ENCODE data around the gene DOCK2. TPM values are rescaled to one million over a fixed set of nuclear protein-coding genes. Genes with fewer than 3 reads are reported as not detected.

Gene DOCK2
- total RNA-seq, 1 experiment from 2014 or later, result 0.26 TPM

DNA sequence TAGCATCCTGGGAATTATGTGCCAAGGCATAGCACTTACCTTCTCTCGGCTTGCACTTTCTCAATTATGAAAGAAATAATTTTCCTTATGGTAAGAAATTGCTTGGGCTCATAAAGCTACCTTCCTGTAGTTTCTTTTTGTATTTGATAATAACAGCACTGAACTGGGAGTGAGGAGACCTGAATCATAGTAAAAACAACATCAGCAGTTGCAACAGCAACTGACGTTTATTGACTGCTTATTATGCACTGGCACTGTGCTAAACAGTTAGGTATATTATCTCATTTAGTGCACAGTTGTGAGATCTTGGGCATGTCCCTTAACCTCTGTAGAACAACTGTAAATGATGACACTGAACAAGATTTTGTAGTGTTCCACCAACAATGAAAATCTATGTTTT, 135.2 kb downstream of the DOCK2 start:
- BruUV-seq (replicated peaks), result no TSS peak
- DNase-seq (no peak), ATAC-seq (no peak)
- POLR2A ChIA-PET (ENCODE audit: unreplicated experiment), result no interaction called here
- H3F3A ChIP-seq (ENCODE audit: low read length, unreplicated experiment), result no peaks in the 10 kb centered on the region
- no peak overlapping the region for H3K27ac ChIP-seq (ENCODE audit: low read length)
- no peaks in the 10 kb centered on the region for H3K36me3 ChIP-seq (ENCODE audit: low read depth, low read length)
- H3K4me1 ChIP-seq (ENCODE audit: insufficient read depth, low read length), result no peaks in the 10 kb centered on the region
- no peak overlapping the region for H2AFZ ChIP-seq (ENCODE audit: low read length)
- no peak overlapping the region for H3K4me3 ChIP-seq (ENCODE audit: low read length)
- no peaks in the 10 kb centered on the region for H3K79me2 ChIP-seq (ENCODE audit: low read length)
- TF ChIP-seq EZH2phosphoT487 (IDR thresholded peaks at IDR 0.05; ENCODE audit: borderline replicate concordance, low read length), result no peak
- TF ChIP-seq, protein P1, sequence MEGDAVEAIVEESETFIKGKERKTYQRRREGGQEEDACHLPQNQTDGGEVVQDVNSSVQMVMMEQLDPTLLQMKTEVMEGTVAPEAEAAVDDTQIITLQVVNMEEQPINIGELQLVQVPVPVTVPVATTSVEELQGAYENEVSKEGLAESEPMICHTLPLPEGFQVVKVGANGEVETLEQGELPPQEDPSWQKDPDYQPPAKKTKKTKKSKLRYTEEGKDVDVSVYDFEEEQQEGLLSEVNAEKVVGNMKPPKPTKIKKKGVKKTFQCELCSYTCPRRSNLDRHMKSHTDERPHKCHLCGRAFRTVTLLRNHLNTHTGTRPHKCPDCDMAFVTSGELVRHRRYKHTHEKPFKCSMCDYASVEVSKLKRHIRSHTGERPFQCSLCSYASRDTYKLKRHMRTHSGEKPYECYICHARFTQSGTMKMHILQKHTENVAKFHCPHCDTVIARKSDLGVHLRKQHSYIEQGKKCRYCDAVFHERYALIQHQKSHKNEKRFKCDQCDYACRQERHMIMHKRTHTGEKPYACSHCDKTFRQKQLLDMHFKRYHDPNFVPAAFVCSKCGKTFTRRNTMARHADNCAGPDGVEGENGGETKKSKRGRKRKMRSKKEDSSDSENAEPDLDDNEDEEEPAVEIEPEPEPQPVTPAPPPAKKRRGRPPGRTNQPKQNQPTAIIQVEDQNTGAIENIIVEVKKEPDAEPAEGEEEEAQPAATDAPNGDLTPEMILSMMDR (conservative IDR thresholded peaks at IDR 0.05; ENCODE audit: low read depth, low read length), result no peak
- TF ChIP-seq EZH2 (IDR thresholded peaks at IDR 0.05; ENCODE audit: low read length, unreplicated experiment), result no peak
- no peaks in the 10 kb centered on the region for H3K9me3 ChIP-seq (ENCODE audit: low read length)
- CTCF ChIA-PET, result no interaction called here
- H3K27me3 ChIP-seq (ENCODE audit: low read length), result no peaks in the 10 kb centered on the region
- H3K4me2 ChIP-seq (ENCODE audit: low read length), result no peak overlapping the region
- H3K9me2 ChIP-seq (replicated peaks; ENCODE audit: low read length), result no peaks in the 10 kb centered on the region
- no peak overlapping the region for H3K9ac ChIP-seq (ENCODE audit: low read length)
- intact Hi-C loops (cut with micrococcal nuclease), result no loop called here
- H4K20me1 ChIP-seq (ENCODE audit: low read length), result no peaks in the 10 kb centered on the region

DNA sequence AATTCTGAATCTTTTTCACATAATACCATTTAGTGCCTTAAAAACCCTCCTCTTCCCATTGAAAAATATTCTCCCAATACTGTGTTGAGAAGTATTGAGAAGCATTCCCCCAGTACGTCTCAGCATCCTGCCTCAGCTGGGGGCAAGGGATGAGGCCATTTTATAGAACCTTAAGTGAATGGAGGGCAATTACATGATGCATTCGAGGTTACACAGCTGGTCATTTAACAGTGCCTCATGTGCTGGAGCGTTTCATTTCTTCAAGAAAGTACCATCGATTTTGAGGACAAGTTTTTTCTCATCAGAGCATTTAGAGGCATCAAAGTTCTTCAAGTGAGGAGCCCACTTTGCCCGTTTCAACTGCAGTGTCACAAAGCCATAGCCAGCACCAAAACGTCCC, 135.6 kb downstream of the DOCK2 start:
- Histone ChIP-seq H3K9me2 (replicated peaks; ENCODE audit: low read length) (no peaks in the 10 kb centered on the region), H3K27me3 (ENCODE audit: low read length) (no peaks in the 10 kb centered on the region), H3K4me3 (ENCODE audit: low read length) (no peak overlapping the region), H3K9me3 (ENCODE audit: low read length) (no peaks in the 10 kb centered on the region), H3K4me2 (ENCODE audit: low read length) (no peak overlapping the region), H3K9ac (ENCODE audit: low read length) (no peak overlapping the region), H3K4me1 (ENCODE audit: insufficient read depth, low read length) (no peaks in the 10 kb centered on the region), H3F3A (ENCODE audit: low read length, unreplicated experiment) (no peaks in the 10 kb centered on the region), H3K27ac (ENCODE audit: low read length) (no peak overlapping the region), H3K36me3 (ENCODE audit: low read depth, low read length) (no peaks in the 10 kb centered on the region), H4K20me1 (ENCODE audit: low read length) (no peaks in the 10 kb centered on the region), H3K79me2 (ENCODE audit: low read length) (no peaks in the 10 kb centered on the region), H2AFZ (ENCODE audit: low read length) (no peak overlapping the region)
- BruUV-seq (replicated peaks), result no TSS peak
- CTCF ChIA-PET, result no interaction called here
- TF ChIP-seq, protein P1 (conservative IDR thresholded peaks at IDR 0.05; ENCODE audit: low read depth, low read length), result no peak
- TF ChIP-seq EZH2 (IDR thresholded peaks at IDR 0.05; ENCODE audit: low read length, unreplicated experiment), result no peak
- DNase-seq (no peak), ATAC-seq (no peak)
- POLR2A ChIA-PET (ENCODE audit: unreplicated experiment), result no interaction called here
- intact Hi-C loops (cut with micrococcal nuclease), result no loop called here

DNA sequence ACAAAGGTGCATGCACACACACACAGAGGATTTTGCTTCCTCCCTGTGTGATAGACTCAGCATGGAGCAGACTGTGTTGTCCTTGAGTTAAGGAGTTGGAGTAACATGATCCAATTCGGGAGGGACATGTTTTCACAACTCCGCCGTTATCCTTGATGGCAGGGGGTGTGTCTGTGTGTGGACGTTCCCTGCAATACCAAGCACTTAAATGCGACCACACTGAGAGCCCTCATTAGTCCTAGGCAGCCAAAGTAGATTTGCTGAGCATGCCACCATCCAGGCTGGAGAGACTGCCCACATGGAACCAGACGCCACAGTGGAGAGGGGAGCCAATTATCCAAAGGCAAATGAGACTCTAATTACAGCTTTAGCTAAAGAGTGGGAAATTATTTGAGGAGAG, 140.1 kb downstream of the DOCK2 start:
- no peaks in the 10 kb centered on the region for H3K79me2 ChIP-seq (ENCODE audit: low read length)
- H3K4me3 ChIP-seq (ENCODE audit: low read length), result no peak overlapping the region
- no peaks in the 10 kb centered on the region for H3K9me2 ChIP-seq (replicated peaks; ENCODE audit: low read length)
- no peak for TF ChIP-seq EZH2phosphoT487 (IDR thresholded peaks at IDR 0.05; ENCODE audit: borderline replicate concordance, low read length)
- no peak for TF ChIP-seq EZH2 (IDR thresholded peaks at IDR 0.05; ENCODE audit: low read length, unreplicated experiment)
- TF ChIP-seq, protein P1 (conservative IDR thresholded peaks at IDR 0.05; ENCODE audit: low read depth, low read length), result no peak
- intact Hi-C loops (cut with micrococcal nuclease), result no loop called here
- H3K4me2 ChIP-seq (ENCODE audit: low read length), result no peak overlapping the region
- DNase-seq, result no peak
- no peaks in the 10 kb centered on the region for H3K36me3 ChIP-seq (ENCODE audit: low read depth, low read length)
- H3K9me3 ChIP-seq (ENCODE audit: low read length), result no peaks in the 10 kb centered on the region
- BruUV-seq (replicated peaks), result no TSS peak
- no peaks in the 10 kb centered on the region for H3K4me1 ChIP-seq (ENCODE audit: insufficient read depth, low read length)
- ATAC-seq, result no peak
- no peaks in the 10 kb centered on the region for H3F3A ChIP-seq (ENCODE audit: low read length, unreplicated experiment)
- H2AFZ ChIP-seq (ENCODE audit: low read length), result no peak overlapping the region
- no peak overlapping the region for H3K27ac ChIP-seq (ENCODE audit: low read length)
- POLR2A ChIA-PET (ENCODE audit: unreplicated experiment), result no interaction called here
- CTCF ChIA-PET, result no interaction called here
- no peaks in the 10 kb centered on the region for H3K27me3 ChIP-seq (ENCODE audit: low read length)
- H4K20me1 ChIP-seq (ENCODE audit: low read length), result no peaks in the 10 kb centered on the region
- no peak overlapping the region for H3K9ac ChIP-seq (ENCODE audit: low read length)

Measured in PC-3 (cell line).